Natural killer cell treated with Interleukin-12 subunit alpha and Interleukin-12 subunit beta and Interleukin-15 and Interleukin-18, amount 100 ng/mL, for 72 hours (primary cell): ENCODE results near the gene HNF4A. TPM values are rescaled to one million over a fixed set of nuclear protein-coding genes. Genes with fewer than 3 reads are reported as not detected.
A peak's percentile ranks its signal among the peaks of the same experiment; 100 is the strongest.
"Not testable (repeated sequence)": the region's sequence is repeated elsewhere in the genome, so short reads cannot be mapped to it uniquely, and the experiment has no call there.

Source experiments
- ATAC-seq, 2 donors: fragments of 150-1000 bp; cut with Tn5 transposase in 1 of 2; sonication (Bioruptor Pico), chemical (Tn5 transposase) in 1 of 2; 2 replicates each; pipeline ENCODE4 v1.10.0; 2021
- DNase-seq: peaks from one replicate; pipeline ENCODE4 v3.0.0; 2022; ENCODE audit warnings: low spot score
- H3K27ac Mint-ChIP-seq, 2 donors: 1 replicate in 1 of 2; 2 replicates in 1 of 2; pipeline ENCODE4 v1.8.0; 2022; ENCODE audit warnings: mixed read lengths in 2 of 2, mild to moderate bottlenecking in 1 of 2, moderate library complexity in 1 of 2
- H3K27me3 Mint-ChIP-seq, 2 donors: 1 replicate in 1 of 2; 2 replicates in 1 of 2; pipeline ENCODE4 v1.8.0; 2022; ENCODE audit warnings: mixed read lengths in 2 of 2
- H3K36me3 Mint-ChIP-seq: one replicate; pipeline ENCODE4 v1.8.0; 2022; ENCODE audit warnings: mixed read lengths
- H3K4me1 Mint-ChIP-seq, 2 donors: 1 replicate in 1 of 2; 2 replicates in 1 of 2; pipeline ENCODE4 v1.8.0; 2022; ENCODE audit warnings: low read depth in 2 of 2, mixed read lengths in 2 of 2, mild to moderate bottlenecking in 1 of 2
- H3K4me3 Mint-ChIP-seq: one replicate; pipeline ENCODE4 v1.8.0; 2022; ENCODE audit warnings: mixed read lengths
- H3K9me3 Mint-ChIP-seq: 2 replicates; pipeline ENCODE4 v1.8.0; 2022; ENCODE audit warnings: mixed read lengths
- total RNA-seq, 2 donors: library from RNA; stranded (reverse); gene quantifications; one replicate each; pipeline ENCODE4 v1.2.3, GENCODE V29; 2022

HNF4A gene
- total RNA-seq, 2 donors from 2014 or later: not detected

DNA sequence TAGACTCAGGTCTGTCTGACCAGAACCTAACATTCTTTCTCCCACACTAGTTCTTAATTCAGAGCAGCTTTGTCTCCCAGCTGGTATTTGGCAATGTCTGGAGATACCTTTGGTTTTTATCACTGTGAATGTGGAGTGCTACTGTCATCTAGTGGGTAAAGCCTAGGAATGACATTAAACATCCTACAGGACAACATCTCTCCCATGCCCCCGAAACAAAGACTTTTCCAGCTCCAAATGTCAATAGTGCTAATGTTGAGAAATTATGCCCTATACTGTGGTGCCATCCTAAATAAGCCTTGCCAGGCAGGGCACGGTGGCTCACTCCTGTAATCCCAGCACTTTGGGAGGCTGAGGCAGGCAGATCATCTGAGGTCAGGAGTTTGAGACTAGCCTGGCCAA lies 116.0 kb downstream of the HNF4A start:
- ATAC-seq (no peak), DNase-seq (no peak)
- Mint-ChIP-seq H3K4me1 (peaks cover 11 to 12% of the 10 kb centered on the region in 2 donors), H3K4me3 (no peak overlapping the region), H3K36me3 (no peaks in the 10 kb centered on the region), H3K27ac (no peak overlapping the region), H3K9me3 (no peaks in the 10 kb centered on the region), H3K27me3 (no peaks in the 10 kb centered on the region)

DNA sequence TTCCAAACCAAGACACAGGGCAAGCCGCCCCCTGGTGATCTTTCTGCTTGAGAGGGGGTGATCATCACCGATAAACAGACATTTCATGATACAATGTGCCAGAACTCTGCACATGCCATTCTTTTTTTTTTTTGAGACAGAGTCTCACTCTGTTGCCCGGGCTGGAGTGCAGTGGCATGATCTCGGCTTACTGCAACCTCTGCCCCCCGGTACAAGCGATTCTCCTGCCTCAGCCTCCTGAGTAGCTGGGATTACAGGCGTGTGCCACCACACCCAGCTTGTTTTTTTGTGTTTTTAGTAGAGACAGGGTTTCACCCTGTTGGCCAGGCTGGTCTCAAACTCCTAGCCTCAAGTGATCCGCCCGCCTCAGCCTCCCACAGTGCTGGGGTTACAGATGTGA lies 116.8 kb downstream of the HNF4A start:
- ATAC-seq: not testable (repeated sequence)
- H3K4me1 Mint-ChIP-seq: peaks cover 19 to 20% of the 10 kb centered on the region in 2 donors

GRCh38 chr20:44475372-44475693 lies 119.8 kb downstream of the HNF4A start:
- H3K4me3 Mint-ChIP-seq: peak overlapping the region; percentile 91
- peaks cover 20% of the 10 kb centered on the region in 2 donors for H3K4me1 Mint-ChIP-seq
- DNase-seq: no peak
- H3K27me3 Mint-ChIP-seq: no peaks in the 10 kb centered on the region
- H3K36me3 Mint-ChIP-seq: no peaks in the 10 kb centered on the region
- ATAC-seq: no peak
- H3K27ac Mint-ChIP-seq: peak overlapping the region; percentile 90 to 94
- H3K9me3 Mint-ChIP-seq: no peaks in the 10 kb centered on the region

More for the DNA sequence above, 116.8 kb downstream of the HNF4A start:
- H3K27me3 Mint-ChIP-seq, DNase-seq, H3K4me3 Mint-ChIP-seq, H3K36me3 Mint-ChIP-seq, H3K27ac Mint-ChIP-seq, H3K9me3 Mint-ChIP-seq: not testable (repeated sequence)

- peak; percentile 99 for ATAC-seq
- no peaks in the 10 kb centered on the region for H3K27me3 Mint-ChIP-seq
- H3K4me3 Mint-ChIP-seq: peak within 1 kb of the TSS; percentile 91
These were observed 120.4 kb downstream of the HNF4A start, which contains the start of gene TTPAL for GRCh38 chr20:44475694-44476560. Gene TTPAL, plus strand, starts transcription at chr20:44475874. Its CDS starts 4,126 bp downstream, at chr20:44480000.

DNA sequence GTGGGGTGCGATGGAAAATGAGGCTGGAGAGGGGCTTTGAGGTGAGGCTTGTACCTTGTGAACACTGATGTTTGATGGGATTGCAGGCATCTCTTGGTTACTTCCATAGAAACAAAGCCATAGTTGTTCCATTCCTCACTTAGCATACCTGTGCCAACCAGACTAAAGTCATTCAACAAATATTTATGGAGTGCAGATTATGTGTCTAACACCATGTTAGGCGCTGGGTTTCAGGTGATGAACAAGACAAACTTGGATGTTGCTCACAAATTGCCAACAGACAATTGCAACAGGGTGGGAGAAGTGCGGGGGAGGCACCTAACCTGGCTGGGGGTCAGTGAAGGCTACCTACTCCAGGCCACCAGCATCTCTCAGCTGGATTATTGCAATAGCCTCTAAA lies 121.7 kb downstream of the HNF4A start:
- no peaks in the 10 kb centered on the region for H3K27me3 Mint-ChIP-seq
- no peak for ATAC-seq
- H3K4me1 Mint-ChIP-seq: peaks cover 24 to 31% of the 10 kb centered on the region in 2 donors
- peak overlapping the region; percentile 91 for H3K4me3 Mint-ChIP-seq
- no peaks in the 10 kb centered on the region for H3K9me3 Mint-ChIP-seq
- H3K27ac Mint-ChIP-seq: peak overlapping the region; percentile 90 to 94
- peaks cover 7% of the 10 kb centered on the region for H3K36me3 Mint-ChIP-seq
- no peak for DNase-seq

More at GRCh38 chr20:44475694-44476560, 120.4 kb downstream of the HNF4A start, which contains the start of gene TTPAL:
- Mint-ChIP-seq H3K9me3 (no peaks in the 10 kb centered on the region), H3K36me3 (no peaks in the 10 kb centered on the region), H3K27ac (peak within 1 kb of the TSS; percentile 90 to 94), H3K4me1 (peaks cover 20 to 26% of the 10 kb centered on the region in 2 donors)
- DNase-seq: peak; percentile 94

GRCh38 chr20:44478206-44478605 lies 122.7 kb downstream of the HNF4A start:
- H3K9me3 Mint-ChIP-seq: no peaks in the 10 kb centered on the region
- peaks cover 24 to 31% of the 10 kb centered on the region in 2 donors for H3K4me1 Mint-ChIP-seq
- no peak for DNase-seq
- ATAC-seq: no peak
- no peak overlapping the region for H3K4me3 Mint-ChIP-seq
- no peak overlapping the region for H3K27ac Mint-ChIP-seq
- no peaks in the 10 kb centered on the region for H3K27me3 Mint-ChIP-seq
- H3K36me3 Mint-ChIP-seq: peaks cover 7% of the 10 kb centered on the region

DNA sequence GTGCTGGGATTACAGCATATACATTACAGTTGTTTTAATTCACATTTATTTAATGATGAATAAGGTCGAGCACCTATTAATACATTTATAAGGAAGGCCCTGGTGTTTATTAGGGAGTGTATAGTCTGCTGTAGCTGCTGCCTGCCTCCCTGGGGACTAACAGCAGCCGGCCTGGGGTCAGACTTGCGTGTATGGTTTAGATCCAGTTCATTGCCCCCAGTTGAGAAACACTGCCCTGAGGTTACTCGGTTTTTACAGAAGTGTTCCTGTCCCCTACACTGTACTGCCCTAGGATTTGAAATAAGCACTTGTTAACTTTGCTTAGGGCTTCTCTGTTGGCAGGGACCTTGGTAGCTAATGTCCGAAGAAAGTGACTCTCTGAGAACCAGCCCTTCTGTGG lies 124.1 kb downstream of the HNF4A start:
- Mint-ChIP-seq H3K4me3 (no peak overlapping the region), H3K4me1 (peaks cover 24 to 31% of the 10 kb centered on the region in 2 donors), H3K36me3 (peaks cover 7% of the 10 kb centered on the region), H3K27ac (no peak overlapping the region), H3K27me3 (no peaks in the 10 kb centered on the region), H3K9me3 (no peaks in the 10 kb centered on the region)
- no peak for ATAC-seq
- DNase-seq: no peak

DNA sequence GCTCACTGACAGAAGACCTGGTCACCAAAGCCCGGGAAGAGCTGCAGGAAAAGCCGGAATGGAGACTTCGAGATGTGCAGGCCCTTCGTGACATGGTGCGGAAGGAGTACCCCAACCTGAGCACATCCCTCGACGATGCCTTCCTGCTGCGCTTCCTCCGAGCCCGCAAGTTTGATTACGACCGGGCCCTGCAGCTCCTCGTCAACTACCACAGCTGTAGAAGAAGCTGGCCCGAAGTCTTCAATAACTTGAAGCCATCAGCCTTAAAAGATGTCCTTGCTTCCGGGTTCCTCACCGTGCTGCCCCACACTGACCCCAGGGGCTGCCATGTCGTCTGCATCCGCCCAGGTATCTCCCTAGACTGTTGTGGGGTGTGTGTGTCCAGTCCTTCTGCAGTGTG lies 124.6 kb downstream of the HNF4A start:
- ATAC-seq (no peak), DNase-seq (no peak)
- Mint-ChIP-seq H3K4me3 (no peak overlapping the region), H3K27ac (no peak overlapping the region), H3K9me3 (no peaks in the 10 kb centered on the region), H3K27me3 (no peaks in the 10 kb centered on the region), H3K4me1 (peaks cover 21 to 32% of the 10 kb centered on the region in 2 donors), H3K36me3 (peaks cover 7% of the 10 kb centered on the region)

- no peaks in the 10 kb centered on the region for H3K9me3 Mint-ChIP-seq
- DNase-seq (no peak), ATAC-seq (no peak)
- H3K4me3 Mint-ChIP-seq: no peak overlapping the region
- no peaks in the 10 kb centered on the region for H3K27me3 Mint-ChIP-seq
- peaks cover 12% of the 10 kb centered on the region for H3K36me3 Mint-ChIP-seq
- H3K27ac Mint-ChIP-seq: no peak overlapping the region
- H3K4me1 Mint-ChIP-seq: peaks cover 8 to 24% of the 10 kb centered on the region in 2 donors
These were observed 126.4 kb downstream of the HNF4A start for GRCh38 chr20:44481719-44482416.

DNA sequence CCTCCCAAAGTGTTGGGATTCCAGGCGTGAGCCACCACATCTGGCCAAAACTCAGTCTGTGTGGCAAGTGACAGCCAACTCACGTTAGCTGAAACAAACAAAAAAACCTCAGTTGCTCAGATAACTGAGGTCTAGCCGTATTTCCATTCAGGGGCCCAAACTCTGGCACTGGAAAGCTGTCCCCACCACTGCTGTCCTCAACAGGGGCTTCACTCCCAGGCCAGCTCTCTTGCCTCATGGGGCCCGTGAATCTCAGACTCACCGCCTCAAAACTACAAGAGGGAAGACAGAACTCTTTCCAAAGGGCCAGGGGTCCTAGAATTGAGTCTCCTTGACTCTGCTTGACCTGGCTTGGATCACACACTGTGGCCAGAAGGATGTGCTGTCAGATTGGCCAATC lies 127.6 kb downstream of the HNF4A start:
- no peak overlapping the region for H3K4me3 Mint-ChIP-seq
- H3K9me3 Mint-ChIP-seq: no peaks in the 10 kb centered on the region
- ATAC-seq (no peak), DNase-seq (no peak)
- H3K4me1 Mint-ChIP-seq: peaks cover 4 to 20% of the 10 kb centered on the region in 2 donors
- H3K27me3 Mint-ChIP-seq: no peaks in the 10 kb centered on the region
- H3K27ac Mint-ChIP-seq: no peak overlapping the region
- H3K36me3 Mint-ChIP-seq: peaks cover 13% of the 10 kb centered on the region

Other genes starting within 250 kb of the HNF4A start
- gene JPH2, start 168.5 kb upstream of the HNF4A start, total RNA-seq: 1 to 10 TPM; 1.0 to 2.0 TPM
- 10 to 100 TPM; 21.9 to 27.0 TPM for gene OSER1, start 144.9 kb upstream of the HNF4A start, total RNA-seq
- gene GDAP1L1, start 108.4 kb upstream of the HNF4A start, total RNA-seq: not detected
- 1 to 10 TPM; 2.7 to 4.5 TPM for gene FITM2, start 44.5 kb upstream of the HNF4A start, total RNA-seq
- not detected for gene R3HDML, start 18.7 kb upstream of the HNF4A start, total RNA-seq
- gene TTPAL, start 120.2 kb downstream of the HNF4A start, total RNA-seq: 10 to 100 TPM; 19.7 to 36.1 TPM
- gene SERINC3, start 166.4 kb downstream of the HNF4A start, total RNA-seq: 10 to 100 TPM; 46.7 to 83.8 TPM
- gene PKIG, start 226.9 kb downstream of the HNF4A start, total RNA-seq: 1 to 10 TPM; 2.4 to 3.4 TPM